HG03520 (cell line): ENCODE results near the gene RPS14.
"Not testable (repeated sequence)": the region's sequence is repeated elsewhere in the genome, so short reads cannot be mapped to it uniquely, and the experiment has no call there.

Experiments
- ATAC-seq: cut with Tn5 transposase; IDR thresholded peaks from one replicate; pipeline ENCODE4 v1.9.1; 2021; ENCODE audit warnings: mild to moderate bottlenecking, moderate library complexity; ENCODE audit not compliant: unreplicated experiment

RPS14 gene

GRCh38 chr5:150481972-150482406, 32.5 kb upstream of the RPS14 start:
- ATAC-seq = no peak

- ATAC-seq = no peak
These were observed 32.1 kb upstream of the RPS14 start for GRCh38 chr5:150481708-150481965.

- no peak for ATAC-seq
These were observed 29.9 kb upstream of the RPS14 start for GRCh38 chr5:150479416-150479815.

GRCh38 chr5:150476568-150476967, 27.0 kb upstream of the RPS14 start:
- not testable (repeated sequence) for ATAC-seq

GRCh38 chr5:150473673-150474358, 24.3 kb upstream of the RPS14 start:
- no peak for ATAC-seq

GRCh38 chr5:150469718-150470469, 20.4 kb upstream of the RPS14 start:
- ATAC-seq = no peak

- ATAC-seq = no peak
These were observed 18.7 kb upstream of the RPS14 start for GRCh38 chr5:150468206-150468605.

GRCh38 chr5:150465927-150466326, 16.4 kb upstream of the RPS14 start:
- ATAC-seq = no peak

GRCh38 chr5:150464554-150465012, 15.0 kb upstream of the RPS14 start:
- ATAC-seq = no peak

- ATAC-seq = peak; percentile 89
These were observed 11.7 kb upstream of the RPS14 start for GRCh38 chr5:150461231-150461630.

- no peak for ATAC-seq
These were observed 11.2 kb upstream of the RPS14 start for GRCh38 chr5:150460781-150461180.

- peak; percentile 63 for ATAC-seq
These were observed 9.4 kb upstream of the RPS14 start for GRCh38 chr5:150458802-150459557.

- no peak for ATAC-seq
These were observed 8.2 kb upstream of the RPS14 start for GRCh38 chr5:150457562-150458240.

- no peak for ATAC-seq
These were observed 7.6 kb upstream of the RPS14 start for GRCh38 chr5:150457121-150457520.

- ATAC-seq = no peak
These were observed 5.1 kb upstream of the RPS14 start for GRCh38 chr5:150454492-150455229.

- not testable (repeated sequence) for ATAC-seq
These were observed 4.5 kb upstream of the RPS14 start for GRCh38 chr5:150454027-150454426.

- no peak for ATAC-seq
These were observed 3.4 kb upstream of the RPS14 start for GRCh38 chr5:150452914-150453313.

- ATAC-seq = no peak
These were observed 2.1 kb upstream of the RPS14 start for GRCh38 chr5:150451594-150451993.

GRCh38 chr5:150448952-150449516, 505 bp downstream of the RPS14 start:
- ATAC-seq = peak; percentile 30

- ATAC-seq = no peak
These were observed 1.2 kb downstream of the RPS14 start for GRCh38 chr5:150448334-150448733.
